Activated CD8-positive, alpha-beta memory T cell treated with anti-CD3 and anti-CD28 coated beads, Interleukin-2, amount 10 ng/mL, durations not matched to agents 7 days and 5 days (primary cell): ENCODE data around the gene HARS2. TPM values are rescaled to one million over a fixed set of nuclear protein-coding genes. Genes with fewer than 3 reads are reported as not detected.

Experiments used
- microRNA-seq: library from miRNA; unstranded; fragments of <30 nt; microRNA quantifications from one replicate; pipeline ENCODE4 v1.2.0, GENCODE V29; 2022
- total RNA-seq, 2 experiments: library from RNA; stranded (reverse); gene quantifications; one replicate each; pipeline ENCODE4 v1.2.3, GENCODE V29; 2021

HARS2 gene
- total RNA-seq, 2 experiments from 2014 or later = 30.7 to 36.6 TPM

Small RNAs within 50 kb of the gene (microRNA-seq; reads per million reads assigned to microRNA genes)
- not detected for gene MIR3655

Other genes with a start within 250 kb of the HARS2 start
- gene EIF4EBP3, start 143.8 kb upstream of the HARS2 start, total RNA-seq = 1 to 10 TPM; 7.4 to 9.0 TPM
- 10 to 100 TPM; 37.9 to 47.3 TPM for gene SRA1, start 134.0 kb upstream of the HARS2 start, total RNA-seq
- gene APBB3, start 126.9 kb upstream of the HARS2 start, total RNA-seq = 10 to 100 TPM; 20.0 to 24.8 TPM
- 100 to 1,000 TPM; 100 to 101 TPM for gene SLC35A4, start 126.6 kb upstream of the HARS2 start, total RNA-seq
- under 1 TPM; 0.38 to 0.56 TPM for gene CD14, start 58.3 kb upstream of the HARS2 start, total RNA-seq
- gene TMCO6, start 52.0 kb upstream of the HARS2 start, total RNA-seq = 10 to 100 TPM; 33.1 to 35.3 TPM
- gene NDUFA2, start 43.8 kb upstream of the HARS2 start, total RNA-seq = 10 to 100 TPM; 75.0 to 77.0 TPM
- gene IK, start 43.6 kb upstream of the HARS2 start, total RNA-seq = 100 to 1,000 TPM; 102 to 113 TPM
- gene WDR55, start 26.6 kb upstream of the HARS2 start, total RNA-seq = 10 to 100 TPM; 38.7 to 40.6 TPM
- gene DND1, start 17.9 kb upstream of the HARS2 start, total RNA-seq = 1 to 10 TPM; 2.8 to 2.9 TPM
- gene HARS1, start 85 bp upstream of the HARS2 start, total RNA-seq = 10 to 100 TPM; 75.9 to 93.9 TPM
- 10 to 100 TPM; 45.0 to 58.6 TPM for gene ZMAT2, start 9.0 kb downstream of the HARS2 start, total RNA-seq
- gene PCDHA1, start 94.7 kb downstream of the HARS2 start, total RNA-seq = not detected
- not detected for gene PCDHA2, start 103.4 kb downstream of the HARS2 start, total RNA-seq
- not detected for gene PCDHA3, start 109.6 kb downstream of the HARS2 start, total RNA-seq
- gene PCDHA4, start 115.6 kb downstream of the HARS2 start, total RNA-seq = not detected
- gene PCDHA5, start 130.2 kb downstream of the HARS2 start, total RNA-seq = not detected
- gene PCDHA6, start 136.5 kb downstream of the HARS2 start, total RNA-seq = not detected
- gene PCDHA7, start 142.8 kb downstream of the HARS2 start, total RNA-seq = not detected
- not detected for gene PCDHA8, start 149.7 kb downstream of the HARS2 start, total RNA-seq
- not detected for gene PCDHA9, start 156.9 kb downstream of the HARS2 start, total RNA-seq
- not detected for gene PCDHA10, start 164.4 kb downstream of the HARS2 start, total RNA-seq
- gene PCDHA11, start 177.5 kb downstream of the HARS2 start, total RNA-seq = not detected
- not detected for gene PCDHA12, start 183.9 kb downstream of the HARS2 start, total RNA-seq
- not detected for gene PCDHA13, start 190.7 kb downstream of the HARS2 start, total RNA-seq
- not detected for gene PCDHAC1, start 234.8 kb downstream of the HARS2 start, total RNA-seq